CD4-positive, alpha-beta T cell treated with Interferon alpha-2 for 1 hour (primary cell): ENCODE results near the gene DAG1.
"Not testable (repeated sequence)": the region's sequence is repeated elsewhere in the genome, so short reads cannot be mapped to it uniquely, and the experiment has no call there.

Experiments
- DNase-seq, 2 donors: peaks; one replicate each; pipeline ENCODE4 v3.0.0-alpha.2; 2020 to 2022

The DAG1 gene

GRCh38 chr3:49470714-49471420 is 800 bp downstream of the DAG1 start:
- no peak for DNase-seq

GRCh38 chr3:49471856-49472495 is 1.9 kb downstream of the DAG1 start:
- no peak for DNase-seq

DNA sequence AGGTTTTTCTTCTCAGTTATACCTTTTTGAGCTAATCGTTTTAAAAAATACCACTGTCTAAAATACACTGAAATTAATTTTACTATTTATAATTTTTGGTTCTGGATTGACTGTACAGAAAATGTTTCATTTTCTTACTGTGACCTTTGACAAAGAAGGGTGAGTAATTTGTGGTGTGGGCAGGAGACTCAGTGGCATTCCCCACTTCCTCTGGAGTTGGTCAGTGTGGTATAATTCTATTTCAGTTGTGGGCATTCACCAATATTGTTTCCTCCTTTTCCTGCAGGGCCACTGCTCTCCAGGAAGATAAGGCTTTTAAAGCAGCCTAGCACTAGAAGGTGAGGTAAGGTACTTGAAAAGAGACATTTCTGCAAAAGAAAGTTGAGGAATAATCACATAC is 6.5 kb downstream of the DAG1 start:
- DNase-seq, result peak in 1 of 2 donors; percentile 19

- no peak for DNase-seq
Measured at GRCh38 chr3:49482766-49483165, 12.7 kb downstream of the DAG1 start.

GRCh38 chr3:49484471-49484870 is 14.4 kb downstream of the DAG1 start:
- DNase-seq, result no peak

DNA sequence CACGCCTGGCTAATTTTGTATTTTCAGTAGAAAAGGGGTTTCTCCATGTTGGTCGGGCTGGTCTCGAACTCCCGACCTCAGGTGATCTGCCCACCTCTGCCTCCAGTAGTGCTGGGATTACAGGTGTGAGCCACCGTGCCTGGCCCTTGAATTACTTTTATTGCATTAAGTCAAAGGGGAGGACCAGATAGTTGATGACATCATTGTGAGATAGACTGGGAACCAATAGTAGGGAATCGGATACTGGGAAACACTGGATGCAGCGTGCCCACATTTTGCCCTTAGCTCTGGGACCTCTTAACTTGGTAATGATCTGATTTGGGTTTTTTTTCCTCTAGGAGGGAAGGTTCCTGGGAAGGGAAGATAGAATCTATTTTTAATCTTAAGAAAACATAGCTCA is 19.2 kb downstream of the DAG1 start:
- no peak for DNase-seq

GRCh38 chr3:49492969-49493368 is 22.9 kb downstream of the DAG1 start:
- no peak for DNase-seq

DNA sequence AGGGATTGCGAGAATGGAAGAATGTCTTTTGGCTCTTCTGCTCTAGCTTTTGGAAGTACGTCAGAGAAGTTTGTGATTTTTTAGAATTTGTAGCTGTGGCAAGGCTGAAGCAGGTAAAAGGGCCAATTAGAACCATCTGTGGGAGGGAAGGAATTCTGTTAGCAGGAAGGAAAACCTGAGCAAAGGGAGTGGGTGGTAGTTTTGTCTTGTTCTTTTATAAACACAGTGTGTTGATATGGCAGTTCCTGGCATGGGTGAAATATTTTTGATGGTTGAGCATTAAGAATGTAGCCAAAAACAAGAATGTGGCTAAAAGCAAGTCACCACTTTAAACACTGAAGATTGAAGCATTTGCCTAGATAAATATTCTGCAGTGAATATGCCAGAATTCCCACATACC is 23.8 kb downstream of the DAG1 start:
- no peak for DNase-seq

DNA sequence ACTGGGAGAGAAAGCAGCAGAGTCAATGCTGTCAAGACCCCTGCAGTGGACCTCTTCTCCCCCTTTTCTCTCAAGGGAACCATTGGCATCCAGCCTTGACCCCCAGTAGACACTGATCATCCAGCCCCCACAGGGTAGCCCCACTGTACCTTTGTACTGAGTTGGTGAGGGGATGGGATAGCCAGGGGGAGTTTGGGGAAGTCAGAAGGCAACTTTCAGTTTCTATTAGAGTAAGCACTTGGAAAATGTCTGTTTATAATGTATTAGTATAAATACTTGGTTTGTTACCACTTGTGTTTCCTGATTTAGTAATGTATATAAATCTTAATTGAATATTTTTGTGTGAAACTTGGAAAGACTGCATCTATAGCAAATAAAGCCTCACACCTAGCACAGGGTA is 25.0 kb downstream of the DAG1 start:
- DNase-seq, result no peak

DNA sequence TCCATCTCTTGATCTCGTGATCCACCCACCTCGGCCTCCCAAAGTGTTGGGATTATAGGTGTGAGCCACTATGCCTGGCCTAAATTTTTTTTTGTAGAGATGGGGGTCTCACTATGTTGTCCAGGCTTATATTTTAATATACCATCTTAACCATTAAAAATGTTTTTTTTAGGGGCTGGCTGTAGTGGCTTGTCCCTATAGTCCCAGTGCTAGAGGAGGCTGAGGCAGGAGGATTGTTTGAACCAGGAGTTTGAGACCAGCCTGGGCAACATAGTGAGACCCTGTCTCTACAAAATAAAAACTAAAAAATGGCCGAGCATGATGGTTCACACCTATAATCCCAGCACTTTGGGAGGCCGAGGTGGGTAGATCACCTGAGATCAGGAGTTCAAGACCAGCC is 26.8 kb downstream of the DAG1 start:
- not testable (repeated sequence) for DNase-seq

DNA sequence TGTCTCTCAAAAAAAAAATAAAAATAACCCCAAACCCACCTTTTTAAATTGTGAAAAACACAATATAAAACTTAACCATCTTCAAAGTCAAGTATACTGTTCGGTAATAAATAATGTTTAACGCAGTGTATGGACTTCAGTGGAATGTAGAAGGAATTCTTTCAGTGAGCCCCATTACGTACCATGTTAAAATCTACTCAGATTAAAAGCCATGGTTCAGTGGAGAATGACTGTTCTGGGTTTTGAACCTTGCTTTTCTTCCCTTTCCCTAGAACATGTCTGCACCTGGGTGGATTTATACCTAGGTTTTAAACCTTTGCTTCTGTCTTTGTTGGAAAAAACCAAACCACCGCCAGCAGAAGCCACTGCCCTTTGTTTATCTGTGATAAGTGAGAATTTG is 27.5 kb downstream of the DAG1 start:
- no peak for DNase-seq

GRCh38 chr3:49498239-49498638 is 28.2 kb downstream of the DAG1 start:
- DNase-seq, result no peak

- DNase-seq, result no peak
Measured at GRCh38 chr3:49498648-49499047, 28.6 kb downstream of the DAG1 start.

- DNase-seq, result no peak
Measured at GRCh38 chr3:49500205-49500731, 30.2 kb downstream of the DAG1 start.

DNA sequence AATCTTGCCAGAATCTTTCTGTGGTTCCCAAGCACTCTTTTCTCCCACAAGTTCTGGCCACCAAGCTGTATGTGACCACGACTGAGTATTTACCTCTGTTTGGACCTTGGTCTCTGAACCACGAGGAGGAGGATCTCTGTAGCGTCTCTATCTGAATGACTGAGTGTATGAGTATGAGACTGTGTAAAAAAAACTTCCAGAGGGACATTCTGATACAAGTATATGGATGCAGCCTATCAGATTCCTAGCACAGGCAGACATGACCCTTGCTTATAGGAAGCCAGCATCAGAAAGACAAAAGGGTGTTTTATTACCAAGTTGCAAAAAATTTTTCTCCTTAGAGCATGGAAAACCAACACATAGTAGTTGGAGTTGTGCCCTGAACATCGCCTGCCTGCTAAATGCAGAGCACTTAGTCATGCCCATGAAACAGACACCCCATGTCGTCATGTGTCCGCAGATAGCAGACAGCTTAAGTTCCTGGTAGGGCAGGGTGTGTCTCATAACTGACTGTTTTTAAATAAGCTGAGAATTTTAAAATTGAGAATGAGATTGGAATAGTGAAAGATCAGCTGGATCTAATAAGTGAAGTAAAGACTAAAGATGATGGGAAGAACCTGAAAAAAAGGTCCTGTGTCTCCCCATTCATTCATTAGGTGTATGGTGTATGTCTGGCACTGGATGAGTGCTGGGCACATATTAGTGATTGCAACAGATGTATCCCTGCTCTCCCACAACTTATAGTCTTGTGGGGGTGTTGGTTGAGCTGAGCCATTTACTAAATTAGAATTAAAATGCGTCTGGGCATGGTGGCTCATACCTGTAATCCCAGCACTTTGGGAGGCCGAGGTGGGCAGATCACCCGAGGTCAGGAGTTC is 30.9 kb downstream of the DAG1 start:
- DNase-seq, result peak in 1 of 2 donors; percentile 27

- DNase-seq, result no peak
Measured at GRCh38 chr3:49501842-49502241, 31.8 kb downstream of the DAG1 start.

DNA sequence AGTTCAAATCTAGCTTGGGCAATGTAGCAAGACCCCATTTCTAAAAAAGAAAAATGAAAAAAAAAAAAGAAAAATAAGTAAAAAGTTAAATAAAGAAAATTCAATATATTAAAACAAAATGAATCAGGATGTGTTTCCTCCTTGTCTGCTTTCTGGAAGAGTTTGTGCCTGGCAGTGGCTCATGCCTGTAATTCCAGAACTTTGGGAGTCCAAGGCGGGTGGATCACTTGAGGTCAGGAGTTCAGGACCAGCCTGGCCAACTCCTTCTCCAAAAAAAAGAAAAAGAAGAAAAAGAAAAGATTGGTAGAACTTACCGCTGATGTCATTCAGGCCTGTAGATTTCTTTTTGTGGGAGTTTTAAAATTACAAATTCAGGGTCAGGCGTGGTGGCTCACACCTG is 36.8 kb downstream of the DAG1 start:
- DNase-seq, result no peak

DNA sequence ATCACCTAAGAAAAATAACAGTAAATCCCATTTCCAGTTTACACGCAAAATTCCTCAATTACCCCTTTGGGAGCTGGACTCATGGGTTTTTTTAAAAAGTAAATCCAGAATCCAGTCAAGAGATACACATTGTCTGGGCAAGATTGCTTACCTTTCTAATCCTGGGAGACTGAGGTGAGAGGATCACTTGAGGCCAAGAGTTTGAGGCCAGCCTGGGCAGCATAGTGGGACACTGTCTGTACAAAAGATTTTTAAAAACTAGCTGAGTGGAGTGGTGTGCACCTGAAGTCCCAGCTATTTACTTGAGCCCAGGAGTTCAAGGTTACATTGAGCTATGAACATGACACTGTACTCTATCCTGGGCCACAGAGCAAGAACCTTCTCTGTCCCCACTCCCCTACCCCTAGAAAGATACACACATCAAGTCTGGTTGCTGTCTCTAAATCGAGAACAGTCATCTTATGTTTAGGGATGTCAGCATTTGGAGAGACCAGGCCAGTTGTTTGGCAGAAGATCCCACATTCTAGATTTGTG is 39.0 kb downstream of the DAG1 start:
- no peak for DNase-seq

- DNase-seq, result no peak
Measured at GRCh38 chr3:49511639-49512038, 41.6 kb downstream of the DAG1 start.

GRCh38 chr3:49512781-49513355 is 42.8 kb downstream of the DAG1 start:
- no peak for DNase-seq

- DNase-seq, result no peak
Measured at GRCh38 chr3:49513494-49514124, 43.5 kb downstream of the DAG1 start.

DNA sequence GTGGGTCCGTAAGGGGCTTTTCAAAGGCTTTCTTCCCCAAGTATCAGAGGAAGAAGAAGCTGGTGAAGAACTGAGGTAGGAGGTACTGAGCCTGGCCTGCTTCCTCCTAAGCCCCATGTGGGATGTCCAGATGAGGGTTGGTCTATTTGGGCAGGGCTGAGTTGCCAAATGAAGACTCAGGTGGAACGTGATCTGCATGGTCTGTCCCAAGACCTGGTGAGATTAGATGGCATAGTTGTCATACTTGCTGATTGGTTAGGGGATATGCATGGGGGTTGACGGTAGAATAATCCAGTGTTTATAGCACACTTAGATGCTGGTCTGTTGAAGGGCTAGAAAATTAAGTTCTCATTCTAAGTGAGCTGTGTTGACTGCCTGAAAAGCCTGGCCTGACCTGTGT is 47.9 kb downstream of the DAG1 start:
- no peak for DNase-seq
